Nephron (organoid): ENCODE data around the gene RERE.
A peak's percentile ranks its signal among the peaks of the same experiment; 100 is the strongest.

Experiments
- H3K27ac Mint-ChIP-seq, 3 experiments: 2 replicates each; pipeline ENCODE4 v1.8.0; 2020; ENCODE audit warnings: mixed read lengths in 3 of 3, mild to moderate bottlenecking in 2 of 3, moderate library complexity in 1 of 3
- H3K27me3 Mint-ChIP-seq: 2 replicates; pipeline ENCODE4 v1.8.0; 2021; ENCODE audit warnings: low read depth, mild to moderate bottlenecking, moderate library complexity, mixed read lengths
- H3K36me3 Mint-ChIP-seq: 2 replicates; pipeline ENCODE4 v1.8.0; 2020; ENCODE audit warnings: low read depth, mixed read lengths
- H3K4me1 Mint-ChIP-seq: 2 replicates; pipeline ENCODE4 v1.8.0; 2020; ENCODE audit warnings: mixed read lengths
- H3K4me3 Mint-ChIP-seq, 3 experiments: 2 replicates each; pipeline ENCODE4 v1.8.0; 2020; ENCODE audit warnings: mild to moderate bottlenecking in 3 of 3, mixed read lengths in 3 of 3, moderate library complexity in 2 of 3
- H3K9me3 Mint-ChIP-seq: 2 replicates; pipeline ENCODE4 v1.8.0; 2020; ENCODE audit warnings: mixed read lengths
- TF ChIP-seq, protein P1 (sequence below), 3 experiments: fragments of 200-600 bp; sonication (generic); IDR thresholded peaks; one replicate each; pipeline ENCODE4 v1.5.0; 2021; ENCODE audit warnings: antibody characterized with exemption in 3 of 3; ENCODE audit not compliant: unreplicated experiment in 3 of 3

The RERE gene

GRCh38 chr1:8708259-8708658, 109.2 kb downstream of the RERE start:
- no peak overlapping the region for H3K4me3 Mint-ChIP-seq
- no peaks in the 10 kb centered on the region for H3K27me3 Mint-ChIP-seq
- TF ChIP-seq, protein P1, sequence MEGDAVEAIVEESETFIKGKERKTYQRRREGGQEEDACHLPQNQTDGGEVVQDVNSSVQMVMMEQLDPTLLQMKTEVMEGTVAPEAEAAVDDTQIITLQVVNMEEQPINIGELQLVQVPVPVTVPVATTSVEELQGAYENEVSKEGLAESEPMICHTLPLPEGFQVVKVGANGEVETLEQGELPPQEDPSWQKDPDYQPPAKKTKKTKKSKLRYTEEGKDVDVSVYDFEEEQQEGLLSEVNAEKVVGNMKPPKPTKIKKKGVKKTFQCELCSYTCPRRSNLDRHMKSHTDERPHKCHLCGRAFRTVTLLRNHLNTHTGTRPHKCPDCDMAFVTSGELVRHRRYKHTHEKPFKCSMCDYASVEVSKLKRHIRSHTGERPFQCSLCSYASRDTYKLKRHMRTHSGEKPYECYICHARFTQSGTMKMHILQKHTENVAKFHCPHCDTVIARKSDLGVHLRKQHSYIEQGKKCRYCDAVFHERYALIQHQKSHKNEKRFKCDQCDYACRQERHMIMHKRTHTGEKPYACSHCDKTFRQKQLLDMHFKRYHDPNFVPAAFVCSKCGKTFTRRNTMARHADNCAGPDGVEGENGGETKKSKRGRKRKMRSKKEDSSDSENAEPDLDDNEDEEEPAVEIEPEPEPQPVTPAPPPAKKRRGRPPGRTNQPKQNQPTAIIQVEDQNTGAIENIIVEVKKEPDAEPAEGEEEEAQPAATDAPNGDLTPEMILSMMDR (IDR thresholded peaks at IDR 0.05; ENCODE audit: unreplicated experiment in 3 of 3), result no peak
- H3K27ac Mint-ChIP-seq, result peak overlapping the region; percentile 13 to 89 (median 43)
- peaks cover 4% of the 10 kb centered on the region for H3K36me3 Mint-ChIP-seq
- peaks cover 72% of the 10 kb centered on the region for H3K4me1 Mint-ChIP-seq
- no peaks in the 10 kb centered on the region for H3K9me3 Mint-ChIP-seq

- H3K27ac Mint-ChIP-seq, result peak overlapping the region; percentile 50 to 84 (median 78)
- H3K36me3 Mint-ChIP-seq, result peaks cover 4% of the 10 kb centered on the region
- TF ChIP-seq, protein P1 (IDR thresholded peaks at IDR 0.05; ENCODE audit: unreplicated experiment in 3 of 3), result no peak
- H3K9me3 Mint-ChIP-seq, result no peaks in the 10 kb centered on the region
- H3K27me3 Mint-ChIP-seq, result no peaks in the 10 kb centered on the region
- H3K4me3 Mint-ChIP-seq, result peak overlapping the region; percentile 1 to 16 (median 13)
- H3K4me1 Mint-ChIP-seq, result peaks cover 66% of the 10 kb centered on the region
These were observed 110.4 kb downstream of the RERE start for GRCh38 chr1:8706995-8707396.

DNA sequence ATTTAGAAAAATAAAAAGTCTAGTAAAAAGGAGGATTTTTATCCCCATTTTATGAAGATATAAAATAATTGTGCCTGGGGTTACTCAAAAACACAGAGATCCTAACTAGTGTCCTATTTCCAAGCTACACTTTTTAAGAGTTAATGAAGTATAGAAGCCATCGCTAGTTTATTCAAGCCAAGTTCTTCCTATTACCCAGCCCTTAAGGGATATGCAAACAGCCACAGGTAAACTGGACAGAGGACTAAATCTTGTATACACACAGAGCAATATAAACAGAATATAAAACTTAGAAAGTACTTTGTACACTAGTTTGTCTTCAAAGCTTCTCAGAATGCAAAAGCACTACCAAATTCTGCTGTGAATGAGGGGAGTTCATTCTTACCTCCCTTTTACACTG, 111.1 kb downstream of the RERE start:
- no peak overlapping the region for H3K4me3 Mint-ChIP-seq
- H3K36me3 Mint-ChIP-seq, result peaks cover 4% of the 10 kb centered on the region
- H3K27me3 Mint-ChIP-seq, result no peaks in the 10 kb centered on the region
- TF ChIP-seq, protein P1 (IDR thresholded peaks at IDR 0.05; ENCODE audit: unreplicated experiment in 3 of 3), result no peak
- H3K4me1 Mint-ChIP-seq, result peaks cover 66% of the 10 kb centered on the region
- peak overlapping the region; percentile 73 to 84 (median 78) for H3K27ac Mint-ChIP-seq
- no peaks in the 10 kb centered on the region for H3K9me3 Mint-ChIP-seq

- Mint-ChIP-seq H3K4me3 (peak overlapping the region; percentile 50 to 63 (median 59)), H3K27ac (peak overlapping the region; percentile 76 to 88 (median 83)), H3K27me3 (no peaks in the 10 kb centered on the region), H3K4me1 (peaks cover 69% of the 10 kb centered on the region), H3K9me3 (no peaks in the 10 kb centered on the region), H3K36me3 (peaks cover 4% of the 10 kb centered on the region)
- TF ChIP-seq, protein P1 (IDR thresholded peaks at IDR 0.05; ENCODE audit: unreplicated experiment in 3 of 3), result no peak
These were observed 112.5 kb downstream of the RERE start for GRCh38 chr1:8704866-8705506.

- Mint-ChIP-seq H3K27ac (peak overlapping the region; percentile 93 to 97 (median 96)), H3K9me3 (no peaks in the 10 kb centered on the region), H3K4me1 (peaks cover 72% of the 10 kb centered on the region), H3K36me3 (no peaks in the 10 kb centered on the region), H3K27me3 (no peaks in the 10 kb centered on the region), H3K4me3 (peak overlapping the region; percentile 89 to 95 (median 89))
- TF ChIP-seq, protein P1 (IDR thresholded peaks at IDR 0.05; ENCODE audit: unreplicated experiment in 3 of 3), result no peak
These were observed 114.3 kb downstream of the RERE start for GRCh38 chr1:8702850-8703810.
